ENCODE data around the gene MCRIP2.

GRCh38 chr16:608019-608418 is 33.6 kb upstream of the MCRIP2 start:
- TF ChIP-seq CTCF (conservative IDR thresholded peaks at IDR 0.05 in 1 of 2, IDR thresholded peaks at IDR 0.05 in 1 of 2; ENCODE audit: extremely low read depth in 1 of 2, insufficient read depth in 1 of 2, low read depth in 1 of 2, low read length in 2 of 2) (no peak), EZH2 (IDR thresholded peaks at IDR 0.05; ENCODE audit: borderline replicate concordance, low read length) (no peak)

All from mammary epithelial cell (primary cell).